Cardiac fibroblast (primary cell): ENCODE results near the gene CAPN5.

Source experiments
- DNase-seq, 2 donors: peaks; one replicate each; pipeline versions ENCODE4 v3.0.0 to v3.0.0-alpha.2; 2010; ENCODE audit warnings: low read depth in 2 of 2
- H3K4me3 ChIP-seq, 2 donors: replicated peaks in 1 of 2; 1 replicate in 1 of 2; 2 replicates in 1 of 2; pipeline ENCODE4 v1.5.1; 2011; ENCODE audit warnings: low read depth in 2 of 2, low read length in 2 of 2, mild to moderate bottlenecking in 2 of 2, moderate library complexity in 1 of 2
- TF ChIP-seq, protein P1 (sequence below): IDR thresholded peaks from one replicate; pipeline ENCODE4 v1.5.1; 2011; ENCODE audit warnings: low read depth, mild to moderate bottlenecking, low read length, inconsistent platforms

The CAPN5 gene

DNA sequence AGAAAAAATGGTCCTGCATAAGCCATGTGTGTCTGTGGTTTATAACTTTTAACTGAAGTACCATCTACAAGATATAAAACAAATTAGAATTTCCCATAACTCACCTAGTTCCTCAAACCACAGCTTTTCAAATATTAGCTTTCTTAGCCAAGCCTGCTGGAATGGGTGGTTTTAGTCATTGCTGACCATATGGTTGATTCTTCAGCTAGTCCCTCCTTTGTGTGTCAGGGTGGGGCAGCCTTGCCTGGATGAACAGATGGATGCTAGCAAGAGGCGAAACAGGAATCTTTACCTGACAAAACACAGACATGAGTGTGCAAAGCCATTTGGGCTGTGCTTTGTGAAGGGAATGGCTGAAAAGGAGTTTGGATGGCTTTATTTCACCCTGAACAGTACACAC, 39.5 kb upstream of the CAPN5 start:
- TF ChIP-seq, protein P1, sequence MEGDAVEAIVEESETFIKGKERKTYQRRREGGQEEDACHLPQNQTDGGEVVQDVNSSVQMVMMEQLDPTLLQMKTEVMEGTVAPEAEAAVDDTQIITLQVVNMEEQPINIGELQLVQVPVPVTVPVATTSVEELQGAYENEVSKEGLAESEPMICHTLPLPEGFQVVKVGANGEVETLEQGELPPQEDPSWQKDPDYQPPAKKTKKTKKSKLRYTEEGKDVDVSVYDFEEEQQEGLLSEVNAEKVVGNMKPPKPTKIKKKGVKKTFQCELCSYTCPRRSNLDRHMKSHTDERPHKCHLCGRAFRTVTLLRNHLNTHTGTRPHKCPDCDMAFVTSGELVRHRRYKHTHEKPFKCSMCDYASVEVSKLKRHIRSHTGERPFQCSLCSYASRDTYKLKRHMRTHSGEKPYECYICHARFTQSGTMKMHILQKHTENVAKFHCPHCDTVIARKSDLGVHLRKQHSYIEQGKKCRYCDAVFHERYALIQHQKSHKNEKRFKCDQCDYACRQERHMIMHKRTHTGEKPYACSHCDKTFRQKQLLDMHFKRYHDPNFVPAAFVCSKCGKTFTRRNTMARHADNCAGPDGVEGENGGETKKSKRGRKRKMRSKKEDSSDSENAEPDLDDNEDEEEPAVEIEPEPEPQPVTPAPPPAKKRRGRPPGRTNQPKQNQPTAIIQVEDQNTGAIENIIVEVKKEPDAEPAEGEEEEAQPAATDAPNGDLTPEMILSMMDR = no peak
- no peak overlapping the region for H3K4me3 ChIP-seq
- DNase-seq = peak in 1 of 2 donors; percentile 13

- TF ChIP-seq, protein P1 = no peak
These were observed 36.9 kb upstream of the CAPN5 start for GRCh38 chr11:77029829-77030228.

DNA sequence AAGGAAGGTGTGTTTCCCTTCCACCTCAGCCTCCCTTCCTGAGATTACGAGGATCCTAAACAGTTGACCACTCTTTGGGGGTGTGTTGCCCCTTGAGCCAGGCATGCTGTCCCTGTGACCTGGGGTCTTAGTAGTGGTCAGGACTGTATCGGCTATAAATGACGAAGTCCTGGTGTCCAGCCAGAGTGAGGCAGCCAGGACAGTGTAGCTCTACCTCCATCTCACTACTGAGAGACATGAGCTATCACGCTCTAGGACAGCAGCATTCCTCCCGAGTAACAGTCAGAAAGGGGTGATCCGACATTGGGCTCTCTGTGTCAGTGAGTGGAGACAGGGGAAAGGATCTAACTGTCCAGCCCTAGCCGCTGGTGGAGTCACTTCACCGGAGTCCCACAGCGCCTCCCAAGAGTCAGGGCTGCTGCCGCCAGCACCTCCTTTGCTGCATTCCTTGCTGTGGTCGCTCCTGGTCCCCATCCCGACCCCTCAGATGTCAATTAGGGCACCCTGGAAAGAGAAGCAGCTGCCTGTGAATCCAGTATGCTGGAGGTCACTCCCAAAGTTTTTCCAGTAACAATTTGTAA, 35.8 kb upstream of the CAPN5 start:
- no peak for DNase-seq
- H3K4me3 ChIP-seq = no peak overlapping the region
- TF ChIP-seq, protein P1 = no peak

More at GRCh38 chr11:77029829-77030228, 36.9 kb upstream of the CAPN5 start:
- no peak overlapping the region for H3K4me3 ChIP-seq
- no peak for DNase-seq

DNA sequence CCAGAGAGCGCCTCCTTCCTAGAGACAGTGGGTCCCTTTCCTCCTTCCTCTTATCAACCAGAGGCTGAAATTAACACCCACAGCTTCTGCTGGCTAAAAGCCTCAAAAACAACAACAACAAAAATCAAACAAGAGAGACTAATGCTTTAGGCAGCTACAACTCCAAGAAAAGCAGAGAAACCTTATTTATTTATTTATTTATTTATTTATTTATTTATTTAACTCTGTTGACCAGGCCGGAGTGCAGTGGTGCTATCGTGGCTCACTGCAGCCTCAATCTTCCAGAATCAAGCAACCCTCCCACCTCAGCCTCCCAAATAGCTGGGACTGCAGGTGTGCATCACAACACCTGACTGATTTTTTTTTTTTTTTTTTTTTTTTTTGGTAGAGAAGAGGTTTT, 35.2 kb upstream of the CAPN5 start:
- DNase-seq = no peak
- TF ChIP-seq, protein P1 = no peak
- no peak overlapping the region for H3K4me3 ChIP-seq

DNA sequence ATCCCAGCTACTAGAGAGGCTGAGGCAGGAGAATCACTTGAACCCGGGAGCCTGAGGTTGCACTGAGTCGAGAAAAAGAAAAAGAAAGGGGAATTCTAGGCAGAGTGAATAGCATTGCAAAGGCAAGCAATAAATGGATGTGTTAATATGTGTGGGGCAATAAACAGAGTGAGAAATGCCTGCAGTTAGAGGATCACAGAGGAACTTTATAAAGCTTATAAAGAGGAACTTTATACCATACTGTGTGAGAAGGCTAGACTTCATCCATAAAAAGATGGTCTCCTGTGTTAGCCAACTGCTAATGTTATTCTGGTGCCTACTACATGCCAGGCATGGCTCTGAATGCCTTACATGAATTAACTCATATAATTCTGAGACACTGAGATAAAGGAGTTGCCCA, 31.7 kb upstream of the CAPN5 start:
- TF ChIP-seq, protein P1 = no peak
- H3K4me3 ChIP-seq = no peak overlapping the region
- no peak for DNase-seq

GRCh38 chr11:77035580-77035979, 31.2 kb upstream of the CAPN5 start:
- H3K4me3 ChIP-seq = no peak overlapping the region
- TF ChIP-seq, protein P1 = no peak
- no peak for DNase-seq

GRCh38 chr11:77036398-77036797, 30.4 kb upstream of the CAPN5 start:
- TF ChIP-seq, protein P1 = no peak
- no peak overlapping the region for H3K4me3 ChIP-seq
- DNase-seq = no peak
